Stomach (tissue), 4 donors: ENCODE results near the gene MYO5A.

ENCODE experiments used
- EP300 ChIP-seq: sonication (generic); formaldehyde crosslinking; IDR thresholded peaks from one replicate; pipeline ENCODE4 v1.6.1; 2017; ENCODE audit warnings: antibody characterized with exemption
- POLR2A ChIP-seq, 4 donors: fragments of 450-650 bp; IDR thresholded peaks; one replicate each; pipeline ENCODE4 v1.6.1; 2016; ENCODE audit warnings: antibody characterized with exemption in 4 of 4, control low read depth in 2 of 4, mild to moderate bottlenecking in 1 of 4, moderate library complexity in 1 of 4
- POLR2AphosphoS5 ChIP-seq, 3 donors: sonication (generic); formaldehyde crosslinking; IDR thresholded peaks; one replicate each; pipeline ENCODE4 v1.6.1; 2016; ENCODE audit warnings: antibody characterized with exemption in 3 of 3
- TF ChIP-seq, protein P1 (sequence below), 7 experiments: fragments of 450-650 bp in 4 of 7; fragments of 200-600 bp in 3 of 7; sonication (generic) in 3 of 7; IDR thresholded peaks; one replicate each; pipeline ENCODE4 v1.5.1; 2016 to 2019; ENCODE audit warnings: antibody characterized with exemption in 7 of 7, control low read depth in 2 of 7, mild to moderate bottlenecking in 1 of 7

GRCh38 chr15:52505151-52505550, 23.5 kb downstream of the MYO5A start:
- TF ChIP-seq, protein P1, sequence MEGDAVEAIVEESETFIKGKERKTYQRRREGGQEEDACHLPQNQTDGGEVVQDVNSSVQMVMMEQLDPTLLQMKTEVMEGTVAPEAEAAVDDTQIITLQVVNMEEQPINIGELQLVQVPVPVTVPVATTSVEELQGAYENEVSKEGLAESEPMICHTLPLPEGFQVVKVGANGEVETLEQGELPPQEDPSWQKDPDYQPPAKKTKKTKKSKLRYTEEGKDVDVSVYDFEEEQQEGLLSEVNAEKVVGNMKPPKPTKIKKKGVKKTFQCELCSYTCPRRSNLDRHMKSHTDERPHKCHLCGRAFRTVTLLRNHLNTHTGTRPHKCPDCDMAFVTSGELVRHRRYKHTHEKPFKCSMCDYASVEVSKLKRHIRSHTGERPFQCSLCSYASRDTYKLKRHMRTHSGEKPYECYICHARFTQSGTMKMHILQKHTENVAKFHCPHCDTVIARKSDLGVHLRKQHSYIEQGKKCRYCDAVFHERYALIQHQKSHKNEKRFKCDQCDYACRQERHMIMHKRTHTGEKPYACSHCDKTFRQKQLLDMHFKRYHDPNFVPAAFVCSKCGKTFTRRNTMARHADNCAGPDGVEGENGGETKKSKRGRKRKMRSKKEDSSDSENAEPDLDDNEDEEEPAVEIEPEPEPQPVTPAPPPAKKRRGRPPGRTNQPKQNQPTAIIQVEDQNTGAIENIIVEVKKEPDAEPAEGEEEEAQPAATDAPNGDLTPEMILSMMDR (IDR thresholded peaks at IDR 0.05): no peak
- TF ChIP-seq POLR2AphosphoS5 (IDR thresholded peaks at IDR 0.05): no peak
- TF ChIP-seq POLR2A (IDR thresholded peaks at IDR 0.05): no peak
- TF ChIP-seq EP300: no peak
